GM12878 (cell line): ENCODE data around the gene TMCO6.

ENCODE experiments used
- SP1 ChIP-seq: IDR thresholded peaks from one replicate; pipeline ENCODE4 v1.6.1; 2011; ENCODE audit warnings: low read depth, low read length
- TF ChIP-seq, protein P1 (sequence below), 3 experiments: IDR thresholded peaks in 2 of 3; conservative IDR thresholded peaks in 1 of 3; 2 replicates each; pipeline ENCODE4 v1.5.1; 2011; ENCODE audit warnings: low read depth in 3 of 3, low read length in 3 of 3, mild to moderate bottlenecking in 3 of 3, control low read depth in 2 of 3, moderate library complexity in 2 of 3, inconsistent platforms in 1 of 3, mixed read lengths in 1 of 3; ENCODE audit not compliant: control insufficient read depth in 2 of 3, insufficient read depth in 1 of 3; ENCODE audit errors: extremely low read depth in 1 of 3

DNA sequence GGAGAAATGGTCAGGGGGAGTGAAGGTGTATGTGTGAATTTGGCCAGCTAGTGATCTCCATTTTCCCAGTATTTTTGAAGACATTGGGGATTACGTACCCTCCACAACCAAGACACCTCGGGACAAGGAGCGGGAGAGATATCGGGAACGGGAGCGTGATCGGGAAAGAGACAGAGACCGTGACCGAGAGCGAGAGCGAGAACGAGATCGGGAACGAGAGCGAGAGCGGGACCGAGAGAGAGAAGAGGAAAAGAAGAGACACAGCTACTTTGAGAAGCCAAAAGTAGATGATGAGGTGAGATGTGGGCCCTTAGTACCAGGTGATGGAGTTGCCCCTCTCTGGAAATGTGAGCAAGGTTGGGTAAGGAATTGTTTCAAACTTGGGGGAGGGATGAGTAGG, 19.6 kb downstream of the TMCO6 start:
- TF ChIP-seq SP1: no peak
- TF ChIP-seq, protein P1, sequence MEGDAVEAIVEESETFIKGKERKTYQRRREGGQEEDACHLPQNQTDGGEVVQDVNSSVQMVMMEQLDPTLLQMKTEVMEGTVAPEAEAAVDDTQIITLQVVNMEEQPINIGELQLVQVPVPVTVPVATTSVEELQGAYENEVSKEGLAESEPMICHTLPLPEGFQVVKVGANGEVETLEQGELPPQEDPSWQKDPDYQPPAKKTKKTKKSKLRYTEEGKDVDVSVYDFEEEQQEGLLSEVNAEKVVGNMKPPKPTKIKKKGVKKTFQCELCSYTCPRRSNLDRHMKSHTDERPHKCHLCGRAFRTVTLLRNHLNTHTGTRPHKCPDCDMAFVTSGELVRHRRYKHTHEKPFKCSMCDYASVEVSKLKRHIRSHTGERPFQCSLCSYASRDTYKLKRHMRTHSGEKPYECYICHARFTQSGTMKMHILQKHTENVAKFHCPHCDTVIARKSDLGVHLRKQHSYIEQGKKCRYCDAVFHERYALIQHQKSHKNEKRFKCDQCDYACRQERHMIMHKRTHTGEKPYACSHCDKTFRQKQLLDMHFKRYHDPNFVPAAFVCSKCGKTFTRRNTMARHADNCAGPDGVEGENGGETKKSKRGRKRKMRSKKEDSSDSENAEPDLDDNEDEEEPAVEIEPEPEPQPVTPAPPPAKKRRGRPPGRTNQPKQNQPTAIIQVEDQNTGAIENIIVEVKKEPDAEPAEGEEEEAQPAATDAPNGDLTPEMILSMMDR (IDR thresholded peaks at IDR 0.05 in 2 of 3, conservative IDR thresholded peaks at IDR 0.05 in 1 of 3; ENCODE audit: control insufficient read depth in 2 of 3, extremely low read depth in 1 of 3, insufficient read depth in 1 of 3, low read depth in 3 of 3, low read length in 3 of 3): no peak
